Measurements from ENCODE around the gene PMM2.

The PMM2 gene

GRCh38 chr16:8863594-8864424 lies 66.2 kb downstream of the PMM2 start:
- Histone ChIP-seq H3K4me1 (ENCODE audit: control insufficient read depth in 1 of 2, insufficient read depth in 1 of 2, low read depth in 1 of 2, low read length in 1 of 2) (peaks cover 16 to 19% of the 10 kb centered on the region in 2 experiments), H3K27ac (no peak overlapping the region), H3K27me3 (no peaks in the 10 kb centered on the region), H3K4me3 (ENCODE audit: low read depth in 1 of 2, low read length in 1 of 2) (no peak overlapping the region), H3K9me3 (no peaks in the 10 kb centered on the region), H3K36me3 (peaks cover 14% of the 10 kb centered on the region)
- TF ChIP-seq CTCF (IDR thresholded peaks at IDR 0.05) = no peak

GRCh38 chr16:8864480-8865110 lies 67.0 kb downstream of the PMM2 start:
- H3K4me1 ChIP-seq (ENCODE audit: control insufficient read depth in 1 of 2, insufficient read depth in 1 of 2, low read depth in 1 of 2, low read length in 1 of 2) = peaks cover 21 to 26% of the 10 kb centered on the region in 2 experiments
- no peaks in the 10 kb centered on the region for H3K27me3 ChIP-seq
- TF ChIP-seq CTCF (IDR thresholded peaks at IDR 0.05) = no peak
- no peaks in the 10 kb centered on the region for H3K9me3 ChIP-seq
- H3K27ac ChIP-seq = no peak overlapping the region
- peaks cover 6% of the 10 kb centered on the region for H3K36me3 ChIP-seq
- no peak overlapping the region for H3K4me3 ChIP-seq (ENCODE audit: low read depth in 1 of 2, low read length in 1 of 2)

GRCh38 chr16:8865145-8865882 lies 67.7 kb downstream of the PMM2 start:
- TF ChIP-seq CTCF (IDR thresholded peaks at IDR 0.05) = no peak
- Histone ChIP-seq H3K4me3 (ENCODE audit: low read depth in 1 of 2, low read length in 1 of 2) (no peak overlapping the region), H3K27ac (no peak overlapping the region), H3K4me1 (ENCODE audit: control insufficient read depth in 1 of 2, insufficient read depth in 1 of 2, low read depth in 1 of 2, low read length in 1 of 2) (peaks cover 22 to 30% of the 10 kb centered on the region in 2 experiments), H3K36me3 (peaks cover 6% of the 10 kb centered on the region), H3K9me3 (no peaks in the 10 kb centered on the region), H3K27me3 (no peaks in the 10 kb centered on the region)

GRCh38 chr16:8866118-8866883 lies 68.7 kb downstream of the PMM2 start:
- TF ChIP-seq CTCF (IDR thresholded peaks at IDR 0.05) = no peak
- Histone ChIP-seq H3K36me3 (peaks cover 6% of the 10 kb centered on the region), H3K27me3 (no peaks in the 10 kb centered on the region), H3K4me3 (ENCODE audit: low read depth in 1 of 2, low read length in 1 of 2) (peak overlapping the region in 1 of 2 experiments; percentile 77), H3K4me1 (ENCODE audit: control insufficient read depth in 1 of 2, insufficient read depth in 1 of 2, low read depth in 1 of 2, low read length in 1 of 2) (peaks cover 32 to 40% of the 10 kb centered on the region in 2 experiments), H3K9me3 (no peaks in the 10 kb centered on the region), H3K27ac (no peak overlapping the region)

GRCh38 chr16:8866884-8867215 lies 69.2 kb downstream of the PMM2 start:
- Histone ChIP-seq H3K4me3 (ENCODE audit: low read depth in 1 of 2, low read length in 1 of 2) (peak overlapping the region; percentile 77 to 90), H3K27ac (no peak overlapping the region), H3K9me3 (no peaks in the 10 kb centered on the region), H3K36me3 (peaks cover 6% of the 10 kb centered on the region), H3K4me1 (ENCODE audit: control insufficient read depth in 1 of 2, insufficient read depth in 1 of 2, low read depth in 1 of 2, low read length in 1 of 2) (peaks cover 33 to 41% of the 10 kb centered on the region in 2 experiments), H3K27me3 (no peaks in the 10 kb centered on the region)
- TF ChIP-seq CTCF (IDR thresholded peaks at IDR 0.05) = no peak

Data from neutrophil (primary cell).